CD4-positive, alpha-beta memory T cell (primary cell): ENCODE measurements around the gene MAPK11. TPM values are rescaled to one million over a fixed set of nuclear protein-coding genes. Genes with fewer than 3 reads are reported as not detected.

Experiments
- CTCF ChIA-PET: fragments of 350-600 bp; sonication (Branson Sonifier 250); formaldehyde crosslinking; loops from one replicate; lab custom pipeline; 2021; ENCODE audit warnings: inconsistent platforms; ENCODE audit not compliant: partially characterized antibody; lab: Charles Lee
- POLR2A ChIA-PET: fragments of 350-600 bp; sonication (Branson Sonifier 250); formaldehyde crosslinking; loops from one replicate; lab custom pipeline; 2021; ENCODE audit not compliant: partially characterized antibody; lab: Charles Lee
- DNase-seq, 5 donors: peaks; one replicate each; pipeline versions ENCODE4 v3.0.0 to v3.0.0-alpha.2; 2020 to 2022; ENCODE audit warnings: mixed read lengths in 1 of 5
- H3K27ac ChIP-seq: one replicate; pipeline ENCODE4 v1.7.0; 2013; ENCODE audit warnings: low read depth, low read length
- H3K27me3 ChIP-seq: 2 replicates; pipeline ENCODE4 v1.7.0; 2013; ENCODE audit warnings: mild to moderate bottlenecking, low read length, moderate library complexity; ENCODE audit not compliant: insufficient read depth
- H3K36me3 ChIP-seq: 2 replicates; pipeline ENCODE4 v1.7.0; 2013; ENCODE audit warnings: mild to moderate bottlenecking, low read length, moderate library complexity; ENCODE audit not compliant: insufficient read depth
- H3K4me1 ChIP-seq: 2 replicates; pipeline ENCODE4 v1.7.0; 2013; ENCODE audit warnings: mild to moderate bottlenecking, low read length, moderate library complexity; ENCODE audit not compliant: insufficient read depth
- H3K4me3 ChIP-seq, 2 donors: one replicate each; pipeline ENCODE4 v1.7.0; 2013; ENCODE audit warnings: low read length in 2 of 2, mild to moderate bottlenecking in 1 of 2
- H3K9me3 ChIP-seq, 2 donors: one replicate each; pipeline ENCODE4 v1.7.0; 2013; ENCODE audit warnings: low read length in 2 of 2, control low read depth in 1 of 2; ENCODE audit not compliant: control insufficient read depth in 1 of 2
- H3K27ac Mint-ChIP-seq, 7 donors: one replicate each; pipeline ENCODE4 v1.8.0; 2020 to 2021; ENCODE audit warnings: mixed read lengths in 7 of 7, mild to moderate bottlenecking in 6 of 7, inconsistent platforms in 3 of 7, moderate library complexity in 3 of 7
- H3K27me3 Mint-ChIP-seq, 2 donors: one replicate each; pipeline ENCODE4 v1.8.0; 2020 to 2021; ENCODE audit warnings: mixed read lengths in 2 of 2
- H3K36me3 Mint-ChIP-seq, 2 donors: one replicate each; pipeline ENCODE4 v1.8.0; 2020 to 2021; ENCODE audit warnings: mixed read lengths in 2 of 2, inconsistent platforms in 1 of 2, mild to moderate bottlenecking in 1 of 2
- H3K4me1 Mint-ChIP-seq, 4 donors: one replicate each; pipeline ENCODE4 v1.8.0; 2020 to 2021; ENCODE audit warnings: mixed read lengths in 4 of 4, mild to moderate bottlenecking in 1 of 4
- H3K4me3 Mint-ChIP-seq, 8 donors: one replicate each; pipeline ENCODE4 v1.8.0; 2020 to 2021; ENCODE audit warnings: mixed read lengths in 8 of 8, mild to moderate bottlenecking in 7 of 8, moderate library complexity in 6 of 8, inconsistent platforms in 3 of 8
- H3K9me3 Mint-ChIP-seq, 8 donors: one replicate each; pipeline ENCODE4 v1.8.0; 2020 to 2021; ENCODE audit warnings: mixed read lengths in 8 of 8, mild to moderate bottlenecking in 5 of 8, inconsistent platforms in 3 of 8, moderate library complexity in 1 of 8
- intact Hi-C: fragments of 100-400 bp; cut with micrococcal nuclease; formaldehyde crosslinking; loops from one replicate; pipeline ENCODE4 v1.15.1; 2023
- polyA plus RNA-seq, 2 donors: library from polyadenylated mRNA; unstranded; fragments of 300-500 nt; fragmentation: Illumina TruSeq; gene quantifications; one replicate each; pipeline ENCODE4 v1.2.3, GENCODE V29; 2021
- total RNA-seq, 2 experiments: library from RNA; stranded (reverse); gene quantifications; one replicate each; pipeline ENCODE4 v1.2.3, GENCODE V29; 2021

Gene MAPK11
- total and polyA plus RNA-seq, 4 experiments from 2014 or later, result 0.10 to 1.7 (median 1.1) TPM

DNA sequence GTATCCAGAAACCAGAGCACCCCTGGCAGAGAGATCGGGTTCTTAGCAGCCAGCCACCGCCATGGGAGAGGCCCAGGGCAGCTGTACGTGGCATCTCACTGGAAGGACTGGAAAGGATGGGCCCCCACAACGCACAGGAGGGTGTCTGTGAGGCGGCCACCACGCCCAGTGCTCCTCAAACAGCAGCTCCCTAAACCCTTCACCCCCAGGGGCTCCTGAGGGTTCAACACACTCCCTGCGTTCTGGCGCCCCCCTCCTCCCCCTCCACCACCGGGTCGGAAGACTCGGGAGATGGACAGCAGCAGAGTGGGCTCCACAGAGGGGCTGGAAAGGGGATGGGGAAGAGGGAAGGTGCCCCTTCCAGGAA is 9.8 kb downstream of the MAPK11 start:
- Histone ChIP-seq H3K9me3 (no peaks in the 10 kb centered on the region), H3K27me3 (no peaks in the 10 kb centered on the region), H3K27ac (no peak overlapping the region), H3K4me3 (no peak overlapping the region), H3K36me3 (no peaks in the 10 kb centered on the region), H3K4me1 (peaks cover 4% of the 10 kb centered on the region)
- DNase-seq, result no peak
- H3K27me3 Mint-ChIP-seq, result peaks cover 10 to 24% of the 10 kb centered on the region in 2 donors
- no peak overlapping the region for H3K27ac Mint-ChIP-seq
- H3K4me1 Mint-ChIP-seq, result peaks cover 0 to 7% (median 6%) of the 10 kb centered on the region in 4 donors
- ChIA-PET POLR2A (no interaction called here), CTCF (interaction anchor here (0.6 kb wide), 1 partner anchor 134 kb away, joined by 5 read pairs; no protein-coding TSS in a partner anchor)
- H3K9me3 Mint-ChIP-seq, result no peaks in the 10 kb centered on the region
- intact Hi-C loops, result no loop called here
- H3K36me3 Mint-ChIP-seq, result no peaks in the 10 kb centered on the region
- H3K4me3 Mint-ChIP-seq, result no peak overlapping the region

DNA sequence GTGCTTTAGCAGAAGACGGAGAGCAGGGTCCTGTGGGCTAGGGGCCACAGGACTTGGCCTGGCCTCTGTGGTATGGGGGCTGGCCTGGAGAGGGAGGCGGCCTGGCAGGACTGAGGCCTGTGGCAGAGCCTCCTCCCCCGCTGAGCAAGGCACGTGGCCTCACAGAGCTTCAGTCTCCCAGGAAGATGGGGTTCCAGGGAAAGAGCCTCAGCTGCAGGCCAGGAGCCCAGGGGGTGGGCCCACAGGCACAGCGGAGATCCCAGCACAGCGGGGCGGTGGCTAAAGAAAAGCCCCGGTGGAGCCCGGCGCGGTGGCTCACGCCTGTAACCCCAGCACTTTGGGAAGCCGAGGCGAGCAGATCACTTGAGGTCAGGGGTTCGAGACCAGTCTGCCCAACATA is 10.9 kb downstream of the MAPK11 start:
- H3K36me3 Mint-ChIP-seq, result no peaks in the 10 kb centered on the region
- H3K4me1 Mint-ChIP-seq, result peaks cover 0 to 7% (median 6%) of the 10 kb centered on the region in 4 donors
- intact Hi-C loops, result loop anchor here (10.0 kb wide), 1 partner anchor 215 kb away; the partner anchor contains the start of gene SBF1
- peaks cover 11 to 21% of the 10 kb centered on the region in 2 donors for H3K27me3 Mint-ChIP-seq
- Histone ChIP-seq H3K36me3 (no peaks in the 10 kb centered on the region), H3K4me3 (no peak overlapping the region), H3K27me3 (no peaks in the 10 kb centered on the region), H3K27ac (no peak overlapping the region), H3K9me3 (no peaks in the 10 kb centered on the region), H3K4me1 (peaks cover 4% of the 10 kb centered on the region)
- DNase-seq, result no peak
- H3K27ac Mint-ChIP-seq, result no peak overlapping the region
- ChIA-PET POLR2A (no interaction called here), CTCF (no interaction called here)
- no peaks in the 10 kb centered on the region for H3K9me3 Mint-ChIP-seq
- H3K4me3 Mint-ChIP-seq, result no peak overlapping the region

DNA sequence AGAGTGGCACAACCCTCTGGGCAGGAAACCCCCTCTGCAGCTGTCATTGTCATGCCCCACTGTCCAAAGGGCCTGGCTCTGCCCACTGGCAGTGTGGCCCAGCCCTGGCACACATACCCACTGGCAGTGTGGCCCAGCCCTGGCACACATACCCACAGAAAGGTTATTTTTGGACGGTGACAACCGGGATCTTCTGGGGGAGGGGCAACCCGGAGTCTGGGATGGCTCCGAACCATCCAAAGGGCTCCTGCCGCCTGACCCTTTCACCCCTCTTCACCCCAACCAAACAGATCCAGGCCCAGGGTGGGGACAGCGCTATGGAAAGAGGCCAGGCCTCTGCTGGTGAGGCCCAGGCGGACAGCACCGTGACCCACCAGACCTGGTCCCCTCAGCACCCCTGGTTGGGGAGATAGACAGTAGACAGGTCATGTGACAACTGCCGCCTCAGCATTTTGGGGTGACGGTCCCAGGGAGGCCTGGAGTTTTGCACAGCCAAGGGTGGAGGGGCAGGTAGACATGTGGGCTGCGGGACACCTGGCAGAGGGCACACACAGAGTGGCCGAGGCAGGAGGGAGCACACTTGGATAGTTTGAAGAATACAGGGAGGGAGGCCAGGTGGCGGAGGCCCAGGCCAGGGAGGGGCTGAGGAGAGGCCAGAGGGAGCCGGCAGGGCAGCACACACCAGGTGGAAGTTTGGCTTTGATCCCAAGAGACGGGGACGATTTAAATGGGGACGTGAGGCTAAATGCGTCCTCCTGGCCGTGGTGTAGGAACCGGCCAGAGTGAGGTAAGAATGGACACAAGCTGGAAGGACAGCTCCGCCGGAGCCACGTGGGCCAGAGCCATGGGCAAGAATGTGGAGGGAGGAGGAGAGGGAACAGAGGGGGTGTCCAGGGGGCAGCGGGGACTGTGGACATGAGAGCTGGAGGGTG is 11.6 kb downstream of the MAPK11 start:
- Histone ChIP-seq H3K4me1 (peaks cover 4% of the 10 kb centered on the region), H3K27ac (no peak overlapping the region), H3K9me3 (no peaks in the 10 kb centered on the region), H3K27me3 (no peaks in the 10 kb centered on the region), H3K36me3 (no peaks in the 10 kb centered on the region), H3K4me3 (no peak overlapping the region)
- peaks cover 11 to 21% of the 10 kb centered on the region in 2 donors for H3K27me3 Mint-ChIP-seq
- POLR2A ChIA-PET, result no interaction called here
- DNase-seq, result no peak
- peaks cover 0 to 7% (median 6%) of the 10 kb centered on the region in 4 donors for H3K4me1 Mint-ChIP-seq
- CTCF ChIA-PET, result no interaction called here
- no peaks in the 10 kb centered on the region for H3K36me3 Mint-ChIP-seq
- H3K27ac Mint-ChIP-seq, result no peak overlapping the region
- no peaks in the 10 kb centered on the region for H3K9me3 Mint-ChIP-seq
- intact Hi-C loops, result loop anchor here (10.0 kb wide), 1 partner anchor 216 kb away; the partner anchor contains the start of gene SBF1
- H3K4me3 Mint-ChIP-seq, result no peak overlapping the region

DNA sequence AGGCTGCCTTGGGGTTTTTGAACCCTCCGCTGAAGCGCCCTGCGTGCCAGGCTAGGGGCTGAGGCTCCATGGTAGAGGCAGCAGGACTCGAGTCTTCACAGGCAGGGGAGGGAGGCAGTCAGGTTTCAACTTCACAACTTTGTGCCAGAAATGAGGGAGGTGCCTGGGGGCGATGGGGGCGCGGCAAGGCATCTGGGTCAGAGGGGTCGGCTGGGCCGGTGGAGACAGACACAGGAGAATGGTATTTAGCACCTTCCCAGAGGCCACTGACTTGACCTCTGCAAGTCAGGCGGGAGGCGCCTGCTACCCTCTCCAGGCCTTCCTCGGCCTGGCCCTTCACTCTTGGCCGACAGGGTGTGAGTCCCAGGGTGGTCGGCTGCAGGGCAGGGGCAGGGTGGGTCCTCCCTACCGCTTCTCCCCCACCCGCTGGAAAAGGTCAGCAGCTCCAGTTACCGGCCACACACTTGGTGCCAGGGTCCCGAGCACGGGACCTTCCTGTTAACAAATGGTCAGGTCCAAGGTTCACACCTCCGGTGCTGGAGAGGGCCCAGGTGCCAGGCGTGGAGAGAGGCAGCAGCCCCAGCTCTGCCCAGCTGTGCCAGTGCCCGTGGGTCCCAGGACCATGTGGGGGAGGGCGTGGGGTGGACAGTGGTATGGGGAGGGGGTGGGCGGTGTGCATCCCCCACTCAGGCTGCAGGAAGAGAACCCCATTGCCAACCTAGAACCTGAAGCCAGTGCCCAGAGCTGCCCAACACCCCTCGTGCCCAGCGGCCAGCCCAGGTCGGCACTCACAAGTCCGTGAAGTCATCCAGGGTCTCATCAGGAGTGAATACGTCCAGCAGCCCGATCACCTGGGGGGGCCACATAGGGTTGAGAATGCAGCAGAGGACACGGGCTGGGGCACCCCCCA is 12.5 kb downstream of the MAPK11 start:
- intact Hi-C loops, result loop anchor here (10.0 kb wide), 1 partner anchor 217 kb away; the partner anchor contains the start of gene SBF1
- peaks cover 4% of the 10 kb centered on the region for H3K4me1 ChIP-seq
- no peak for DNase-seq

DNA sequence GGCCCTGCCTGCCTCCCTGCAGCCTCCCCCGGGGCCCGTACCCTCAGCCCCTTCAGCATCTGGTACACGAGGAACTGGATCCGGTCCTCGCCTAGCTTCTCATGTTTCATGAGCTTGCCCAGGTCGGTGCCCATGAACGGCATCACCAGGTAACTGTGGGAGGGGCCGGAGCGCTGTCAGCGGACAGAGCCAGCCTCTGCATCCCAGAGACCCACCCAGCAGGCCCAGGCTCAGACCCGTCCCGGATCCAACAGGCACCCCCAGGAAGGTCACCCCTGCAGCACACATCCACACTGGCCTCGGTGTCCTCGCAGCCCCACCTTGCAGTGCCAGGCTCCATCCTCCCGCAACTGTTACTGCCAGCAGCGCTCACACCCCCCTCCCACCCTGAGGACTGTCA is 13.1 kb downstream of the MAPK11 start:
- peaks cover 0 to 6% (median 2%) of the 10 kb centered on the region in 4 donors for H3K4me1 Mint-ChIP-seq
- H3K27ac Mint-ChIP-seq, result no peak overlapping the region
- H3K36me3 ChIP-seq, result no peaks in the 10 kb centered on the region
- H3K9me3 Mint-ChIP-seq, result no peaks in the 10 kb centered on the region
- no peak overlapping the region for H3K4me3 ChIP-seq
- ChIA-PET POLR2A (no interaction called here), CTCF (interaction anchor here (1.2 kb wide), 1 partner anchor 85 kb away, joined by 3 read pairs; no protein-coding TSS in a partner anchor)
- DNase-seq, result no peak
- no peaks in the 10 kb centered on the region for H3K36me3 Mint-ChIP-seq
- no peaks in the 10 kb centered on the region for H3K9me3 ChIP-seq
- H3K27me3 Mint-ChIP-seq, result peaks cover 7 to 12% of the 10 kb centered on the region in 2 donors
- H3K27ac ChIP-seq, result no peak overlapping the region
- no peaks in the 10 kb centered on the region for H3K27me3 ChIP-seq
- intact Hi-C loops, result loop anchor here (10.0 kb wide), 1 partner anchor 218 kb away; the partner anchor contains the start of gene SBF1
- peaks cover under 1% of the 10 kb centered on the region for H3K4me1 ChIP-seq
- H3K4me3 Mint-ChIP-seq, result no peak overlapping the region

More for the DNA sequence above, 12.5 kb downstream of the MAPK11 start:
- H3K36me3 Mint-ChIP-seq, result no peaks in the 10 kb centered on the region
- H3K4me3 Mint-ChIP-seq, result no peak overlapping the region
- CTCF ChIA-PET, result no interaction called here
- H3K27ac Mint-ChIP-seq, result no peak overlapping the region
- Histone ChIP-seq H3K9me3 (no peaks in the 10 kb centered on the region), H3K27me3 (no peaks in the 10 kb centered on the region), H3K4me3 (no peak overlapping the region), H3K27ac (no peak overlapping the region), H3K36me3 (no peaks in the 10 kb centered on the region)
- no peaks in the 10 kb centered on the region for H3K9me3 Mint-ChIP-seq
- H3K4me1 Mint-ChIP-seq, result peaks cover 0 to 7% (median 6%) of the 10 kb centered on the region in 4 donors
- H3K27me3 Mint-ChIP-seq, result peaks cover 11 to 18% of the 10 kb centered on the region in 2 donors
- POLR2A ChIA-PET, result no interaction called here

DNA sequence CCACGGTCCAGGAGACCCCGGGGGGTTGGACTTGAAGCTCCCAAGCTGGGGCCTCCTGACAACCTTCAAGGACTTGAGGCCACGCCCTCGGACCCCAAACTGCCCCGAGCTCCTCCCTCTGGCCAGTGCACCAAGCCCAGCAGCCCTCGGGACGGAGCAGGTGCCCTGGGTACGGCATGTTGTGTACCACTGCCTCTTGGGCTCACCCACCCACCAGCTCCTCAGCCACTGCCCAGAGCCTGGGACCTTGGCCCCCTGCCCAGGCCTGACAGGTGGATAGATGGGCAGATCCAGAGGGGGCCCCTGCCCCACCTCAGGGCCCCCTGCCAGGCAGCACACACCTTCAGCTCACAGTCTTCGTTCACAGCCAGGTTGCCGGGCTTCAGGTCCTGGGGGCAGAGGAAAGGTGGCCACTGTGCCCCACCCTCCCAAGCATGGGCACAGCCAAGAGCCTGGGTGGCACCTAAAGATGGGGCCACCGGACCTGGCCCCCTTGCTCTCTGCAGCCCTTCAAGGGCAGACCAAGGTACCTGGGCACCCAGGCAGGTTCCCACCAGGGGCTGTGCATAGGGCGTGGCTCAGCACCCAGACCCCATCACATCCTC is 13.8 kb downstream of the MAPK11 start:
- no peaks in the 10 kb centered on the region for H3K4me1 ChIP-seq
- Mint-ChIP-seq H3K9me3 (no peaks in the 10 kb centered on the region), H3K4me3 (no peak overlapping the region), H3K27me3 (peaks cover 6 to 9% of the 10 kb centered on the region in 2 donors), H3K36me3 (no peaks in the 10 kb centered on the region), H3K4me1 (peaks cover 0 to 7% (median 0%) of the 10 kb centered on the region in 4 donors), H3K27ac (no peak overlapping the region)
- H3K27ac ChIP-seq, result no peak overlapping the region
- DNase-seq, result no peak
- ChIA-PET CTCF (interaction anchor here (0.8 to 1.2 kb wide), 2 partner anchors 86 to 242 kb away, joined by 3 to 4 read pairs; no protein-coding TSS in a partner anchor), POLR2A (no interaction called here)
- no peak overlapping the region for H3K4me3 ChIP-seq
- no peaks in the 10 kb centered on the region for H3K27me3 ChIP-seq
- H3K9me3 ChIP-seq, result no peaks in the 10 kb centered on the region
- intact Hi-C loops, result loop anchor here (10.0 kb wide), 1 partner anchor 218 kb away; the partner anchor contains the start of gene SBF1
- H3K36me3 ChIP-seq, result no peaks in the 10 kb centered on the region
